ENCODE data around the gene BEAN1. TPM values are rescaled to one million over a fixed set of nuclear protein-coding genes. Genes with fewer than 3 reads are reported as not detected.
A peak's percentile ranks its signal among the peaks of the same experiment; 100 is the strongest.

BEAN1 gene
- total and polyA plus RNA-seq, 7 donors: 0.01 to 0.08 TPM; not detected in 5

- DNase-seq (no peak), ATAC-seq (no peak)
- Histone ChIP-seq H3K27me3 (ENCODE audit: insufficient read depth in 3 of 3, low read length in 2 of 3) (peaks cover 0 to 67% (median 22%) of the 10 kb centered on the region in 3 donors), H3K27ac (no peak overlapping the region), H3K4me1 (peaks cover 8% of the 10 kb centered on the region), H3K9me3 (no peaks in the 10 kb centered on the region), H3K4me3 (peak overlapping the region; percentile 55), H3K36me3 (ENCODE audit: insufficient read depth in 1 of 2, low read depth in 1 of 2) (no peaks in the 10 kb centered on the region)
- no peak for TF ChIP-seq CTCF (IDR thresholded peaks at IDR 0.05)
- intact Hi-C loops (cut with DNase I): no loop called here
- 11 to 14% (median 12%) methylated on average over 54 to 56 of the region's 56 CpGs for WGBS, 3 donors
Measured at GRCh38 chr16:66426112-66427035, 721 bp upstream of the BEAN1 start.

GRCh38 chr16:66427871-66428681 lies 981 bp downstream of the BEAN1 start:
- no peaks in the 10 kb centered on the region for H3K9me3 ChIP-seq
- intact Hi-C loops (cut with DNase I): no loop called here
- no peaks in the 10 kb centered on the region for H3K36me3 ChIP-seq (ENCODE audit: insufficient read depth in 1 of 2, low read depth in 1 of 2)
- 7 to 15% (median 10%) methylated on average over 31 to 40 of the region's 40 CpGs for WGBS, 3 donors
- H3K4me3 ChIP-seq: peak overlapping the region; percentile 62
- H3K27me3 ChIP-seq (ENCODE audit: insufficient read depth in 3 of 3, low read length in 2 of 3): peaks cover 0 to 65% (median 19%) of the 10 kb centered on the region in 3 donors
- peak in 2 of 4 donors; percentile 28 to 29 for ATAC-seq
- H3K4me1 ChIP-seq: peaks cover 8% of the 10 kb centered on the region
- no peak overlapping the region for H3K27ac ChIP-seq
- no peak for TF ChIP-seq CTCF (IDR thresholded peaks at IDR 0.05)
- DNase-seq: no peak

- Histone ChIP-seq H3K9me3 (no peaks in the 10 kb centered on the region), H3K27me3 (ENCODE audit: insufficient read depth in 3 of 3, low read length in 2 of 3) (peaks cover 0 to 72% (median 19%) of the 10 kb centered on the region in 3 donors), H3K27ac (no peak overlapping the region), H3K4me1 (peaks cover 8% of the 10 kb centered on the region), H3K36me3 (ENCODE audit: insufficient read depth in 1 of 2, low read depth in 1 of 2) (no peaks in the 10 kb centered on the region), H3K4me3 (no peak overlapping the region)
- DNase-seq (no peak), ATAC-seq (no peak)
- no peak for TF ChIP-seq CTCF (IDR thresholded peaks at IDR 0.05)
- WGBS, 3 donors: 28 to 42% (median 34%) methylated on average over 11 of the region's 11 CpGs
- intact Hi-C loops (cut with DNase I): no loop called here
Measured at GRCh38 chr16:66428682-66429251, 1.7 kb downstream of the BEAN1 start.

- intact Hi-C loops (cut with DNase I): no loop called here
- 33 to 42% (median 39%) methylated on average over 9 of the region's 9 CpGs for whole genome bisulfite sequencing, 3 donors
- DNase-seq (no peak), ATAC-seq (no peak)
- Histone ChIP-seq H3K27ac (no peak overlapping the region), H3K9me3 (no peaks in the 10 kb centered on the region), H3K4me3 (no peak overlapping the region), H3K27me3 (ENCODE audit: insufficient read depth in 3 of 3, low read length in 2 of 3) (peaks cover 0 to 70% (median 19%) of the 10 kb centered on the region in 3 donors), H3K4me1 (peaks cover 8% of the 10 kb centered on the region), H3K36me3 (ENCODE audit: insufficient read depth in 1 of 2, low read depth in 1 of 2) (no peaks in the 10 kb centered on the region)
- TF ChIP-seq CTCF (IDR thresholded peaks at IDR 0.05): no peak
Measured at GRCh38 chr16:66429290-66429962, 2.3 kb downstream of the BEAN1 start.
